ENCODE measurements around the gene COX15.
A peak's percentile ranks its signal among the peaks of the same experiment; 100 is the strongest.
"Not testable (repeated sequence)": the region's sequence is repeated elsewhere in the genome, so short reads cannot be mapped to it uniquely, and the experiment has no call there.

The COX15 gene

DNA sequence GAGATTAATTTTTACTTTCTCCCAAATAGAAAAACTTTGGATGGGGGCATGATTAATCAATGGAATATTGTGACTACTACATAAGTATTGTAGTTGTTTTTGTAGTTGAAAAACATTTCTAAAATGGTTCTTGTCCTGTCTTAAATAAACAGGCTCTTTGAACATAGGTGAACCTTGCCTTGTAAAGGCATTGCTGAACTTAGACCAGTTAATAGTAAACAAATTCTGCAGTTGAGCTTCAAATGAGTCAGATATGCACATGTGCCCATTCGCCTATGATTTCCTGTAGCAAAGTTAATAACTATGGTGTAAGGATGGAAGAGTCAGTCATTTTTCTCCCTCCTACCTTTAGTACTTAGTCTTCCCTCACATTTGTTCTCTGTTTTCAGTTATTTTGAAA lies 22.7 kb upstream of the COX15 start:
- Mint-ChIP-seq H3K36me3 (ENCODE audit: low read depth) (peaks cover 88% of the 10 kb centered on the region), H3K9me3 (no peaks in the 10 kb centered on the region), H3K27me3 (no peaks in the 10 kb centered on the region), H3K27ac (no peak overlapping the region), H3K4me1 (ENCODE audit: low read depth) (no peaks in the 10 kb centered on the region), H3K4me3 (no peak overlapping the region)

DNA sequence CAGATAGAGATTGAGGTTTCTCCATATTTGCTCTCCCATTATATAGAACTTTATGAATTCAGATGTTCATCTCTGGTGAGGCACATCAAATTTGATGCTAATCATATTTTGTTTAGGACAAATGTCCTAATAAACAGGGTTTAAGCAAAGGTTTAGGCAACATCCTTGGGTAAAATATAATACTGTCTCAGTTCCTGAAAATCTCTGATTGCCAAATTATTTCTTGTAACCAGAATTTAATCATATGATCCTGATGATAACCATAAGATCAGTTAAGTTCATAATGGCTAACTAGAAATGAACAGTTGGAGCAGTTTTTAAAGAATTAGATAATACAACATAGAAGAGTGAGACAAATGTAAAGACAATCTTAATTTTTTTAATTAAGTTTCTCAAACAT lies 18.7 kb upstream of the COX15 start:
- H3K27me3 Mint-ChIP-seq, result no peaks in the 10 kb centered on the region
- H3K9me3 Mint-ChIP-seq, result no peaks in the 10 kb centered on the region
- H3K4me1 Mint-ChIP-seq (ENCODE audit: low read depth), result peaks cover 3% of the 10 kb centered on the region
- H3K27ac Mint-ChIP-seq, result no peak overlapping the region
- H3K4me3 Mint-ChIP-seq, result no peak overlapping the region
- H3K36me3 Mint-ChIP-seq (ENCODE audit: low read depth), result peaks cover 74% of the 10 kb centered on the region

DNA sequence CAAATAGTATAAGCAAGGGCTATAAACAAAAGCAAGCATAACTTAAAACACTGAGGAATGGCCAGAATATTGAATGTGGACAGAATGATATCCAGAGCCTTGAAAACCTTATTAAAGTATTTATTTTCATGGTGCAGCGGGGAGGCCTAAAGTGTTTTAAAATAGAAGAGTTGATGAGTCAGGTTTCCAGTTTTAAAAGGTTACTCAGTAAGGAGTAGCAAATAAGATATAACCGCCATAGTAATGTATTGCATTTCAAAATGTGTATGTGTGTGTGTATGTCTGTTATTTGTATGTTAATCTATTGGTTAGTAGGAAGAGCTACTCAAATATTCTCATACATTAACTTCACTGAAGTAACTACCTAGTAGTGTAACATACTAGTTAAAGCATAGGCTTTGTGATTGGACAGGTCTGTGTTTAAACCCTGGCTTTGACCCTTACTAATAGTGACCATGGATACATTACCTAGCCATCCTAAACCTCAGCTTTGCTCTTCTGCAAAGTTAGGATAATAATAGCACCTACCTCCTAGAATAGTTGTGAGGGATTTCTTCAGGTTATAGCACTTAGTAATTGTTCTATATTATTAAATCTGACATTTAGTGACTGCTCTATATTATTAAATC lies 17.0 kb upstream of the COX15 start:
- H3K36me3 Mint-ChIP-seq (ENCODE audit: low read depth), result peaks cover 72% of the 10 kb centered on the region
- peaks cover 3% of the 10 kb centered on the region for H3K4me1 Mint-ChIP-seq (ENCODE audit: low read depth)
- no peaks in the 10 kb centered on the region for H3K9me3 Mint-ChIP-seq
- no peak overlapping the region for H3K27ac Mint-ChIP-seq
- no peak overlapping the region for H3K4me3 Mint-ChIP-seq
- H3K27me3 Mint-ChIP-seq, result no peaks in the 10 kb centered on the region

DNA sequence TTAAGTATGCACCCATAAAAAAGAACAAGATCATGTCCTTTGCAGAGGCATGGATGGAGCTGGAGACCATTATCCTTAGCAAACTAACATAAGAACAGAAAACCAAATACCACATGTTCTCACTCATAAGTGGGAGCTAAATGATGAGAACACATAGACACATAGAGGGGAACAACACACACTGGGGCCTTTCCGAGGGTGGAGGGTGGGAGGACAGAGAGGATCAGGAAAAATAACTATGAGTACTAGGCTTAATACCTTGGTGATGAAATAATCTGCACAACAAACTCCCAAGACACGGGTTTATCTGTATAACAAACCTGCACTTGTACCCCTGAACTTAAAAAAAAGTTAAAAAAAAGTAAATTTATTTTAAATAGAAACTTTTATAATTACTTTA lies 14.2 kb upstream of the COX15 start:
- H3K4me3 Mint-ChIP-seq, result not testable (repeated sequence)
- H3K36me3 Mint-ChIP-seq (ENCODE audit: low read depth), result peaks cover 81% of the 10 kb centered on the region

DNA sequence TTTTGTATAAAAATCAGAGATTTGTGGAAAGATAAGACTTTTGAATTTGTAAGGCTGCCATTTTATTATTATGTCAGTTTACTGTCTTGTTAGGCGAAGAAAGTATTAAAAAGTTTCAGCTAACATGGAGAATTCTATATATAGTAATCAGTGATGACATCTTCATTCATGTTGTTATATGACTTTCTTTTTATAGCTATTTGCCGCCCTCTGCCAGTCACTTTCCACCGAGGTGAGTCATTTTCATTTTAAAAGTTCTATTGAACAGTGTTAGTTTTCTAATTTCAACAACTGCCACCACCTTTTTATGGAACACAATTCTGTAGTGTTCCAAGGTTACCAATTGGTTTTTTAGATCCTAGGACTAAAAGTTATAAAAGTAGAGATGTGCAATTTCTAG lies 11.9 kb upstream of the COX15 start:
- Mint-ChIP-seq H3K4me3 (no peak overlapping the region), H3K27me3 (no peaks in the 10 kb centered on the region), H3K27ac (peak overlapping the region; percentile 2), H3K36me3 (ENCODE audit: low read depth) (peaks cover 87% of the 10 kb centered on the region), H3K9me3 (peaks cover 7% of the 10 kb centered on the region), H3K4me1 (ENCODE audit: low read depth) (peaks cover 19% of the 10 kb centered on the region)

More for the DNA sequence above, 14.2 kb upstream of the COX15 start:
- not testable (repeated sequence) for H3K27ac Mint-ChIP-seq, H3K9me3 Mint-ChIP-seq, H3K27me3 Mint-ChIP-seq
- peaks cover 19% of the 10 kb centered on the region for H3K4me1 Mint-ChIP-seq (ENCODE audit: low read depth)

DNA sequence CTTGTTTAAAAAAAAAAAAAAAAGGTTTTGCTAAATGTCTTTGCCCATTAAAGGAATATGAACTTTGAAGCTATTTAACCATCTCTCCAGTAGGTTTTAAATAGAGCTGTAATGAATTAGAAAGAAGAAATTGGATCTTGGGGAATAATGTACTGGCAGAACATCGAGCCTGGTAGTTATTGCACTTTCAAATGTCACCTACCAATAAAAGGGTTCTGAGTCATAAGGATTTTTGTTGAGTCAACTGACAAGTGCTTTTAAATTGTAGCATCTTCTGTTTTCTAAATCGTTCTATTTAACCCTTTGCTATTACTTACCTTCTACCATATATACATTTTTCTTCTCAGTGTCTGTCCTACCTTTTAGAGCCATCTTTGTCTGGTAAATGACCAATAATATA lies 10.8 kb upstream of the COX15 start:
- Mint-ChIP-seq H3K4me1 (ENCODE audit: low read depth) (peaks cover 23% of the 10 kb centered on the region), H3K27me3 (no peaks in the 10 kb centered on the region), H3K9me3 (peaks cover 7% of the 10 kb centered on the region), H3K4me3 (no peak overlapping the region), H3K36me3 (ENCODE audit: low read depth) (peaks cover 89% of the 10 kb centered on the region), H3K27ac (no peak overlapping the region)

DNA sequence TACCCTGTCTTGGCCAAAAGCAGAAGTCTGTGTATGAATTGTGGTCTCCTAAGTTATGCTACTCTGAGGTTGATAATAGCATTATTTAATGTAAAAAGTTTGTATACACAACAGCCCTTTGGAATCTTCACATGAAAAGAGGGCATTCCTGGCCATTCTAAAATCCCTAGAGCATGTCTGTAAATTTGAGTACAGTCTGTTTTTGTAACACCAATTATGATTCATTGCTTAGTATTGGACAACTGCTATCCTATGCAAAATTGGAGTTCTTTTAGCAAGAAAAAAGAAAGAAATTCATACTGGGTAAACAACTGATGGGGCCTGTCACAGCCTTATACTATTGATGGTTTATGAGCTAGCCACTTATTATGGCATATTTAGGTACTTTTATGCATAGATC lies 10.3 kb upstream of the COX15 start:
- Mint-ChIP-seq H3K27me3 (no peaks in the 10 kb centered on the region), H3K4me3 (no peak overlapping the region), H3K27ac (no peak overlapping the region), H3K9me3 (peaks cover 7% of the 10 kb centered on the region), H3K4me1 (ENCODE audit: low read depth) (peaks cover 28% of the 10 kb centered on the region), H3K36me3 (ENCODE audit: low read depth) (peaks cover 89% of the 10 kb centered on the region)

DNA sequence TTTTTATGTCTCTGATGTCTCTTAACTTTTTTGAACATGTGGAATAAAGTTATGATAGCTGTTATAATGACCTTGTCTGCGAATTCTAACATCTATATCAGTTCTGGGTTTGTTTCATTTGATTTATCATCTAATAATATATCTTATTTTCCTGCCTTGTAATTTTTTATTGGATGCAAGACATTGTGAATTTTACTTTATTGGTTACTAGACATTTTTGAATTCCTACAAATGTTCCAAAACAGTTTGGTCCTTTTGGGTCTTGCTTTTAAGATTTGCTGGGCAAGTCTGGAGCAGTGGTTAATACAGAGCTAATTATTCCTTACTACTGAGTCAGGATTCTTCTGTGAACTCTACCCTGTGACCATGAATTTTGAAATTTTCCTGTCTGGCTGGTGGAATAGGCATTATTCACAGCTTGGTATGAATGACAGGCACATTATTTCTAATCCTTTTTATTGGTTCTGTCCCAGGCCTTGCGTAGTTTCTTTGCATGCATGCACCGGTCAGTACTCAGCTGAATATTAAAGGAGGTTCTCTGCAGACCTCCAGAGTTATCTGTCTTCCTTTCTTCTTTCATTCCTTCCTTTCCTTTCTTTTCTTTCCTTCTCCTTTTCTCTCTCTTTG lies 9.1 kb upstream of the COX15 start:
- Mint-ChIP-seq H3K4me3 (no peak overlapping the region), H3K27me3 (no peaks in the 10 kb centered on the region), H3K4me1 (ENCODE audit: low read depth) (peaks cover 28% of the 10 kb centered on the region), H3K9me3 (peaks cover 7% of the 10 kb centered on the region), H3K27ac (no peak overlapping the region), H3K36me3 (ENCODE audit: low read depth) (peaks cover 96% of the 10 kb centered on the region)

DNA sequence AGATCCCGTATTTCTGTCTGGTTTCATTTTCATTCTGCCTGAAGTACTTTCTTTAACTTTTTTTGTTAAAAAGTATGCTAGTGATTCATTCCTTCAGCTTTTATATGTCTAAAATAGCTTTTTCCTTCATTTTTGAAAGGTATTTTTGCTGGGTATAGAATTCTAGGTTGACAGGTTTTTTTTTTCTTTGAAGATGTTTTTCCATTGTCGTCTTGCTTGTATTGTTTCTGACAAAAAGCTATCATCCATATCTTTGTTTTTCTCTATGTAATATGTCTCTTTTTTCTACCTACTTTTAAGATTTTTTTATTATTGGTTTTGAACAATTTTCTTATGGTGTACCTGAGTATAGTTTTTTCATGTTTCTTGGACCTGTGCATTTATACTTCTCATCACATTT lies 8.3 kb upstream of the COX15 start:
- no peak overlapping the region for H3K27ac Mint-ChIP-seq
- H3K4me3 Mint-ChIP-seq, result no peak overlapping the region
- H3K4me1 Mint-ChIP-seq (ENCODE audit: low read depth), result peaks cover 34% of the 10 kb centered on the region
- peaks cover 94% of the 10 kb centered on the region for H3K36me3 Mint-ChIP-seq (ENCODE audit: low read depth)
- H3K27me3 Mint-ChIP-seq, result no peaks in the 10 kb centered on the region
- peaks cover 7% of the 10 kb centered on the region for H3K9me3 Mint-ChIP-seq

DNA sequence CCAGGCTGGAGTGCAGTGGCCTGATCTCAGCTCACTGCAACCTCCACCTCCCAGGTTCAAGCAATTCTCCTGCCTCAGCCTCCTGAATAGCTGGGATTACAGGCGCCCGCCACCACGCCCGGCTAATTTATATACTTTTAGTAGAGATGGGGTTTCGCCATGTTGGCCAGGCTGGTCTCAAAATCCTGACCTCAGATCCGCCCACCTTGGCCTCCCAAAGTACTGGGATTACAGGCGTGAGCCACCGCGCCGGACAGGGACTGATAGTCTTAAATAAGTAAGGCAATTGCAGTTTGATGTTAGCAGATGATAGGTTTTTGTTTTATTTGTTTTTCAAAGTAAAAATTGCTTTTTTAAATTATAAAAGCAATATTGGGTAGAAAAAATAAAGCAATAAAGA lies 2.2 kb upstream of the COX15 start:
- not testable (repeated sequence) for H3K27me3 Mint-ChIP-seq, H3K9me3 Mint-ChIP-seq, H3K4me3 Mint-ChIP-seq, H3K27ac Mint-ChIP-seq
- peaks cover 38% of the 10 kb centered on the region for H3K4me1 Mint-ChIP-seq (ENCODE audit: low read depth)
- peaks cover 52% of the 10 kb centered on the region for H3K36me3 Mint-ChIP-seq (ENCODE audit: low read depth)

DNA sequence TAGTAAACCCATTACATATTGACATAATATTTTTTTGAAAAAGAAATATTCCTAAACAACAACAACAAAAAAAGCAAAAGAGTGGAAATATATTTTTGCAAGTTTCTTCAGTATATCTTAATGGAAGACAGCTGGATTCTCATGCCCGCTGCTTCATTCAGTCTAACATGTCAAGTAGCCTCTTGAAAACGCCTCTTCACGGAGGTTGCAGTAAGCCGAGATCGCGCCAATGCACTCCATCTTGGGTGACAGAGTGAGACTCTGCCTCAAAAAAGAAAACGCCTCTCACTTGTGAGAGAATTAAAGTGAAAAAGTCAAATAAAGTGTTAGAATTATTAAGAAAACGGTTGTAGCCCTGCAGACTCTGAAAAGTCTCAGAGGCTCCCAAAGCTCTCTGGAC lies 1.4 kb upstream of the COX15 start:
- Mint-ChIP-seq H3K36me3 (ENCODE audit: low read depth) (peaks cover 52% of the 10 kb centered on the region), H3K27me3 (no peaks in the 10 kb centered on the region), H3K4me3 (peak overlapping the region; percentile 100), H3K27ac (peak overlapping the region; percentile 22), H3K9me3 (no peaks in the 10 kb centered on the region), H3K4me1 (ENCODE audit: low read depth) (peaks cover 35% of the 10 kb centered on the region)

DNA sequence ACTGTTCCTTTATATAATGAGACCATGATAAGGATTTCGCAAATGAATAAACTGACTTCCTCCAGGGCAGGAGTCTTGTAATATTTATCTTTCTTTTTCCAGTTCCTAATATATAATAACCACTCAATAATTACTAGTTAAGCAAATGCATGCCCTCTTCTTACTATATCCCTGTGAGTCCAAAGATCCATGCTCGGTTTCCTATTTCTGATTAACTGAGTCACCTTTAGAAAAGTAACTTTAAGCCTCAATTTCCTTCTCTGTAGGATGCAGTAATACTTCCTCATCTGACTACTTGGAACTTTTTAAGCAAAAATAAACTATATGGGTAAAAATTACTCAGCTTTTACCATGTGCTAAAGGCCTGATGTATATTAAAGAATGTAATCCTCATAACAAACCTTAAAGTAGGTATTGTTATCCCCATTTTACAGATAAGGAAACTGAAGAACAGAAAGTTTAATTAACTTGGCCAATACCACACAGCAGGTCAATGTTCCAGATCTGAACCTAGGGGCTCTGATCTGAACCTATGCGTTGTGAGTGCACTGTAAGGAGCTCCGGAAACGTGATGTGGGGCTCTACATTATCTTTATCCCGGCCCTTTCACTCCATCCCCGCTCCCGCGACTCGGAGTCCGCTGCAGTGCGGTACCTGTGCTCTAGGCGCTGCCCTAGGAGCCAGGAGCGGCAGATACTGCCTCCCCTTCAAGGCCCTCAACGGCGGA lies 458 bp downstream of the COX15 start:
- Mint-ChIP-seq H3K27me3 (no peaks in the 10 kb centered on the region), H3K27ac (peak overlapping the region; percentile 99), H3K4me1 (ENCODE audit: low read depth) (peaks cover 27% of the 10 kb centered on the region), H3K9me3 (no peaks in the 10 kb centered on the region), H3K4me3 (peak overlapping the region; percentile 100), H3K36me3 (ENCODE audit: low read depth) (peaks cover 49% of the 10 kb centered on the region)

DNA sequence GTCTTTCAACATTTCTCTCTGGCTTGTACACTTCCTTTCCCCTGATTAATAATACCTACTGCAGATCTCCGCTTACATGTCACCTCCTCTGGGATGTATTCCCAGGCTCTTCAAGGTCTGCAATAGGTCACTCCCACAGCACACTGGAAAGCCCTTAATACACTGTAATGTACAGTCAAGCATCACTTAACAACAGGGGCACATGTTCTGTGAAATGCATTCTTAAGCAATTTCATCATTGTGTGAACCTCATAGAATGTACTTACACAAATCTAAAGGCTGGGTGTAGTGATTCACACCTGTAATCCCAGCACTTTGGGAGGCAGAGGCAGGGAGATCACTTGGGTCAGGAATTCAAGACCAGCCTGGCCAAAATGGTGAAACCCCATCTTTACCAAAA lies 1.9 kb downstream of the COX15 start:
- Mint-ChIP-seq H3K27me3 (no peaks in the 10 kb centered on the region), H3K4me1 (ENCODE audit: low read depth) (peaks cover 17% of the 10 kb centered on the region), H3K9me3 (no peaks in the 10 kb centered on the region), H3K4me3 (no peak overlapping the region), H3K27ac (no peak overlapping the region), H3K36me3 (ENCODE audit: low read depth) (peaks cover 49% of the 10 kb centered on the region)

DNA sequence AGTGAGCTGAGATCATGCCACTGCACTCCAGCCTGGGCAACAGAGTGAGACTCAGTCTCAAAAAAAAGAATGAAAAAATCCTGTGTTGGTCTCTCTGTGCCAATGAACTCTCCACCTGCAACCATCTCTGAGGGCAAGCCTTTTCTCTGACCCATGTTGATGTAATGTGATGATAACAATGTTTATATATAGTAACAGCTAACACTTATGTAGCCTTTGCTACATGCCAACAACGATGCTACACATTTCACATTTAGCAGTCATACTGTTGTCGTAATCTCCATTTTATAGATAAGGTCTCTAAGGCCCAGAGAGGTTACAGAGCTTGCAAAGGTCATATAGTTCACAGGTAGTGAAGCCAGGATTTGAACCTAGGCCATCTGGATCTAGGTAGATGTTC lies 11.5 kb downstream of the COX15 start:
- H3K27me3 Mint-ChIP-seq, result no peaks in the 10 kb centered on the region
- H3K4me3 Mint-ChIP-seq, result no peak overlapping the region
- H3K36me3 Mint-ChIP-seq (ENCODE audit: low read depth), result peaks cover 79% of the 10 kb centered on the region
- no peaks in the 10 kb centered on the region for H3K9me3 Mint-ChIP-seq
- no peak overlapping the region for H3K27ac Mint-ChIP-seq
- H3K4me1 Mint-ChIP-seq (ENCODE audit: low read depth), result no peaks in the 10 kb centered on the region

DNA sequence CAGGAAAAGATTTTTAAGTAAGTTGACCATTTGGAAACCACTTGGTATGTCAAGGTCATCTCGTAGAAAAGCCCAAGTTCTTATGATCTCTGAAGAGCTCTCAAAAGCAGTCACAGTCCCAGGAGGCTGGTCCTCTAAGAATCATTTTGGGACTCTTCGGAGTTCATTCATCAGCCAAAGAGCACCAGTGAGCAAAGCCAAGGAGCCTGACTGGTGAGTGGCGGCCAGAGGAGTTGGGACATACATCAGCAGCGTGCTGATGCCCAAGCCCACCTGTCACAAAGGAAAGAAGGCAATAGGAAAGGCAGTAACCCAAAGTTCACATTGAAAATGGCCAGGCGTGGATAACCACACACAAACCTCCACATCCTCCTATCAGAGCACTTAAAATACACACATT lies 17.5 kb downstream of the COX15 start:
- Mint-ChIP-seq H3K27me3 (no peaks in the 10 kb centered on the region), H3K9me3 (no peaks in the 10 kb centered on the region), H3K4me1 (ENCODE audit: low read depth) (peaks cover 12% of the 10 kb centered on the region), H3K36me3 (ENCODE audit: low read depth) (peaks cover 68% of the 10 kb centered on the region), H3K4me3 (no peak overlapping the region), H3K27ac (no peak overlapping the region)
